GM19328 (cell line): Measurements from ENCODE around the gene NEB.
"Not testable (repeated sequence)": the region's sequence is repeated elsewhere in the genome, so short reads cannot be mapped to it uniquely, and the experiment has no call there.

Experiments
- ATAC-seq: cut with Tn5 transposase; IDR thresholded peaks from one replicate; pipeline ENCODE4 v1.9.1; 2021; ENCODE audit warnings: mild to moderate bottlenecking, moderate library complexity; ENCODE audit not compliant: unreplicated experiment

NEB gene

DNA sequence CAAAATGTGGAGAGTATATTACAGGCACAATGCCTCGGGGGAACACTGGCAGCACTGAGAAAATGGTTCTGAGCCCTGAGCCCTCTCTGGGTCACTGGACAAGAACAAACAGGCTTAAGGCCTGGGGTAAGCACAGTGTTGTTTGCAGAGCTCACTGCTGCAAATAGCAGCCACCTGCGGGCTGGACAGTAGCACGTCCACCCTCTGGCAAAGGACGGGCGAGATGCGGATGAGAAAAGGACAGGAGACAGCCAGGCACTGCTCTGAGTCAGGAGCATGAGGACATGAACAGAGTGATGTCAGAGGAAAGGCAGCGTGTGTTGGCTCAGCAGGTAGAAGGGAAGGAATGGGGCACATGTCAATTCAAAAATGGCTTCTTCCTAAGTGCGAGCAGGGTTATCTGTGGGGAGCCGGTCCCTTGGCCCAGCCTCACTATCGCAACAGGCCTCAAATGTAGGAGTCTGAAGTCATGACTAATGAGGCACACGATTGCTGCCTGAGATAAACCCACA is 25.9 kb upstream of the NEB start:
- no peak for ATAC-seq

DNA sequence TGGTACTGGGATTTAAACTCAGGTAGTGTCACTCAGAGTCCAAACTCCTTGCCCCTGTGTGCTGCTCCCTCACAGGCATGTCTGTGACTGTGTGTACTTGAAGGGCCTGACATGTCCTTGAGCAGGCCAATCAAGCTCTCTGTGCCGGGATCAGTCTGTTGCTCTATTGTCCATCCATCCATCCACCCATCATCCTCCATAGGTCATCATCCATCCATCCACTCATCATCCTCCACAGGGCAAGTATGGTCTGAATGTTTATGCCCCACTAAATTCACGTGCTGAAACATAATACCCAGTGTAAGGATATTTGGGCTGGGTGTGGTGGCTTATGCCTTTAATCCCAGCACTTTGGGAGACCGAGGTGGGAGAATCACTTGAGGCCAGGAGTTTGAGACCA is 24.5 kb upstream of the NEB start:
- ATAC-seq, result no peak

- ATAC-seq, result no peak
Measured at GRCh38 chr2:151757861-151758260, 23.6 kb upstream of the NEB start.

- no peak for ATAC-seq
Measured at GRCh38 chr2:151756820-151757219, 22.5 kb upstream of the NEB start.

- ATAC-seq, result no peak
Measured at GRCh38 chr2:151754253-151754897, 20.1 kb upstream of the NEB start.

DNA sequence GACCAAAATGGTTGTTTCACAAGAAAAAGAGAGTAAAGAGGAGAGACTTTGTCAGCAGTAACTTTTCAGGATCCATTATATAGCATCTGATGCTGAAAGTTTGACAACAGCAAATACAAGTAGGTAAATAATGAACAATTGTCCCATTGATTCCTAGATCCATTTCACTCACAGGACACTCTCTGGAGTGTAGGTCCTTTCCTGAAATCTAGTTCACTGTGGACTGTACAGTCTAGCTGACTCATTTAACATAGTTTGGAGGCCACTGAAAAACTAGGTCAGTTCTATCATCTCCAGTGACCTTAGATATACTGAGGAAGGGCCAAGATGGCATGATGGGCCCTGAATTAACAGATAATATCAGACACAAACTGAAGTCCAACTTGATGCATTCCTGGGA is 19.3 kb upstream of the NEB start:
- ATAC-seq, result no peak

DNA sequence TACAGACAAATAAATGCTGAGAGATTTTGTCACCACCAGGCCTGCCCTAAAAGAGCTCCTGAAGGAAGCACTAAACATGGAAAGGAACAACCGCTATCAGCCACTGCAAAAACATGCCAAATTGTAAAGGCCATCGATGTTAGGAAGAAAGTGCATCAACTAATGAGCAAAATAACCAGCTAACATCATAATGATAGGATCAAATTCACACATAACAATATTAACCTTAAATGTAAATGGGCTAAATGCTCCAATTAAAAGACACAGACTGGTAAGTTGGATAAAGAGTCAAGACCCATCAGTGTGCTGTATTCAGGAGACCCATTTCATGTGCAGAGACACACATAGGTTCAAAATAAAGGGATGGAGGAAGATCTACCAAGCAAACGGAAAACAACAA is 11.0 kb upstream of the NEB start:
- ATAC-seq, result not testable (repeated sequence)

DNA sequence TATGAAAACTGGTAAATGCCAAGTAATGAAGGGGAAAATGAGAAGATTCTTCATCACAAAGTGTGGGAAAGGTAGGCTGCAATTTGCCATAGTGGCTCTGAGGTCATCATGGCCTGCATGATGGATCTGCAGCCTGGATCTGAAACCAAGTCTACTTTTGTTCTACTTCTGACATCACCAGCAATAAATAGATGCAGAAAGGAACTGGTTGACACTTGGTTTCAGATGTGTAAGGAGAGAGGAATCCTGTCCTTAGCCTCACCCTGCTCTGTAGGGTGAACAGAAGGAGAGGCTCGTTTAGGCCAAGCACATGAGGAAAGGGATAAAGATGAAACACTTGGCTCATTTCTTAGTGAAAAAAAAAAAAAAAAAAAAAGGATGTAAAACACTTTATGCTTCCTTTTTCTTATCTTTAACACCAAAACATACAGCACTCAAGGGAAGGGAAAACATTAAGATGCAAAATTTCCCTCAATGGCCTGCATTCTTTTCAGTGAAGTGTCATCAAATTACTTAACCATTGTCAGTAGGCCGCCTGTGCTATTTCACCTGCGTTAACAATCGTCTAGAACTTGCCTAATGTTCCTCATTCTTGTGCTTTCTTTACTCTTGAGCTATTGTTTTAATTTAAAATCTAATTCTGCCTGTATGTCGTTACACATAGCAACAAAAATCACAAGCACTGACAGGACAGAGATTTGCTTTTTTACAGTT is 3.9 kb downstream of the NEB start:
- ATAC-seq, result no peak

DNA sequence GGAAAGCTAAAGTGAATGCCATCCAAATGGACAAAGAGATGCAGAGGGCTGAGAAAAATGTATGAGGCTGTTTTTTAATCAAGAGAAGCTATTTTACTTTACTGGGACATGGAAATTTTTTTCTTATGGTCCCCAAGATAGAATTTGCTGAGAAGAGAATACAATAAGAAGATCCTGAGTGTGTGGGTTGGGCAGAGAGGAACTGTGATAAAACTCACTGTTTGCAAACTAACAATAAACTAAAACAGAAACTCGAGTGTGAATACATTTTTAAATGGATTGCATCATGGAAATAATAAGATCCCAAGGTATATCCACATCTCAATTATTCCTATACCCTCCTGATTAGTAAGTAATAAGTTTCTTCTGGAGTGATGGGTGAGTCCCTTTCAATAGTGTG is 4.4 kb downstream of the NEB start:
- ATAC-seq, result no peak

- ATAC-seq, result no peak
Measured at GRCh38 chr2:151729415-151729811, 4.9 kb downstream of the NEB start.

GRCh38 chr2:151728804-151729414 is 5.4 kb downstream of the NEB start:
- ATAC-seq, result no peak

GRCh38 chr2:151727593-151728552 is 6.4 kb downstream of the NEB start:
- ATAC-seq, result no peak

DNA sequence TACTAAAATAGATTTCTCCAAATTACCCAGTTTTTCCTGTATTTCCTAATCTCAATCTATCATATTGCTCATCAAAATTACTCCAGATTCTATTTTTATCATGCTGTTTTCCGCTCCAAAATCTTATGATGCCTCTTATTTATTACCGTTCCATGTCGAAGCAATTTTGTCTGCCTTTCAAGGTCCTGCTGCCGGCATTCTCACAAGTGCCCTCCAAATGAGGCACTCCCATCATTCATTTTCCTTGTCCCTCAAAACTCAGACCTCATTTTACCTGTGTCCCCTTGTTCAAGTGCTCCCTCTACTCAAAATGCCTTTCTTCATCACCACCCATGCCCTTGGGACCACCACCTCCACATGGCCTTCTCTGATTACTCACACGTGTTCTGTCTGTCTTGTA is 13.1 kb downstream of the NEB start:
- no peak for ATAC-seq

DNA sequence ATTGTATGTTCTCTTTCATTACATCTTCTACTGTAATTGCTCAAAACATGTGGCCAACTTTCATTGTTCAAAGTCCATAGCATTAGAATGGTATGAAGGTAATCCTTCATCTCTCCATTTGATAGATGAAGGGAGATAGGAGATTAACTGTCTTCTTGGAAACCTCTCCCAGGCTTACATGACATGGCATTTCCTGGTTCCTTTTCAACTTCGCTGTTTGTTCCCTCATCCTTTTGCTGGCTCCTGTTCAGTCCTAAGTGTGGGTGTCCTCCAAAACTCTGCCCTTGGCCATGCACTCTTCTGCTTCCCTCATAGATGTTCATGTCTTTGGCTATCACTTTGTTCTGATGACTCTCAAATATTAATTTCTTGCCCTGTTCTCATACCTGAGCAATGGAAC is 13.8 kb downstream of the NEB start:
- ATAC-seq, result no peak

DNA sequence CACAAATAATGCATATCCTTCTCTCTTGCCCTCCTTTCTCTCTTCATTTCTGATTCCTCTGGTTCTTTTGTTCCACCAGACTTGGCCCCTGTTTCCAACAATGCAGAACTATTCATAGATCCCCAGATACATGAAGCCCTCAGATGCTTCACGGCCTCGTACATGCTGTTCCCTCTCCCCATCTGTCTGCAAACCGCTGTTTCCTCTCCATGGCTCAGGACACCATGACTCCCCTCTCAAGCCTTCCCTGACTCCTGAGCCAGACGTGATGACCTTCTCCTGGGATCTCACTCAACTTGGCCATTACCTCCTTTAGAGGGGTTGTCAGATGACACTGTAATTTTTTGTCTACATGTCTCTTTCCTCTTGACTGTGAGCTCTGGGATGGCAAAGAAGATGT is 15.5 kb downstream of the NEB start:
- ATAC-seq, result no peak

DNA sequence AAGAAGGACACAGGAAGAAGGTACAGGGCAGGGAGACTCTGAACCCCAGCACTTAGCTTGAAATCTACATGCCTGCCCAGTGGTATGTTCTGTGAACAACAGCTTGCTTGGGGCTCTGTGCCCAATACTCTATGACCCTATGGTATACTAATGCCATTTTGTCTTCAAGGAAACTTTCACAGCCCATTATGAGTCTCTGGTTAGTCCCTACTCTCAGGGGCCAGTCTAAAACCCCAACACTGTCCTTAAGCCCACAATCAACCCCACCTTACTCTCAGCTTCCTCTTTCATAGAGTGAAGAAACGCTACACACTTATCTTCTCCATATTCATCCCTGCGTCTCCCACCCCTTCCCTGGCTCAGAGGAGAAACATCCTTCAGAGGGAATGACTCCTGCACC is 16.0 kb downstream of the NEB start:
- no peak for ATAC-seq

DNA sequence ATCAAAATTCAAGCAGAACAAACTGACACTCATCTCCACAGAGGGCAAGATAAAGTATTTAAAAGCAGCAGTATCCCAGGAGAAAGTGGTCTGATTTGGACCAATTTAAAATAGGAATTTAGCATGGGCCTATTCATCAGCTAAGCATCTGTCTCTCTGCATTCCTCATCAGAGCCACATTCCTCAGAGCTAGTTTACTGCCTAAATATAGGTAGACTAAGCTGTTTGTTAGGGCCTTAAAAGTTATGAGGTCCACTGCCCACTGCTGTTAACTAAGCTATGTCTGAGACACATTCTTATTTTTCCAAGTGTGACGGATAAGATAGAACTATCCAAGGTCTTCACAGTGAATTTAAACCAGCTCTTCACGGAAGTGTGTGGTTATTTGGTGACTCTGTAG is 17.6 kb downstream of the NEB start:
- ATAC-seq, result no peak

DNA sequence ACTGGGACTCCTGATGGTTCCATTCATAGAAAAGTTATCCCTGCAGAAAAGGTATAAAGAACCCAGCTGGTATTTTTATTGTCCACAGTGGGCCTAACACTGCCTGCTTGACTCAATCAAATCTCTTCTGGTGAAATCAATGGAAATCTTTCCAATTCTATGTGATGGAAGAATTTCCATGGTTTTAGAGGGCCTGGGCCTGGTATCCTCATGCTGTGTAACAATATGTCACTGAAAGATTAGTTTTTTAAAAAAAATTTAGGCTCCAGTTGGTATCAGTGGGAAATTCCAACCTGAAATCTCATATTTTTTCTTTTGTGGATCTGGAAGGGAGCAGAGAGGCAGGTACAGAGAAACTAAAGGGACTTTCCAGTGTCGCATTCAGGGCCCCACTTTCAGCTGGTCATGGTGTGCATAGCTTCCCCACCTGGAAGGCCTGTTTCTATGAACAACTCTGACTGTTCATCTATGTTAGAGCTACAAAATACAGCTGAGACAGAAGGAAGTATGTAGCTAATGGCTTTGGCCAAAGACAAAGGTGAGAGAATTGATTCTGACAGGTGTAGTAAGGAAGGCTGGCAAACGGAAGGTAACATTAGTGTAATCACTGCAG is 20.9 kb downstream of the NEB start:
- ATAC-seq, result no peak

DNA sequence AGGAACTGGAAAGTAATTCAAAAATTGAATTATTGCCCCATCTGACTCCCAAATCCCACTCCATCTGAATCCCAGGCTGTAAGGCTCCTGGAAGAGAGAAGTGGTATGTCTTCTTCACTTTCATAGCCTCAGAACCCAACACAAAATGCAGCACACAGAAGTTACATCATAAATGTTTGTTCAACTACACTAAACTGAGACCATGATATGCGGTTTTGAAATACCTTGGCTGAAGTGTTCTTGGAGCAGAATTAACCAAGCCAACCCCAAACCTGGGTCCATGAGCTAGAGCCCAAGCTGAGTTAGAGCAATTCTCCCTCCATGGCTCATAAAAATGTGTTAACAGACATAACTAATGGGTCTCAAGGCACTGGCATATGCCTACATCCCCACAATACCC is 23.3 kb downstream of the NEB start:
- no peak for ATAC-seq

DNA sequence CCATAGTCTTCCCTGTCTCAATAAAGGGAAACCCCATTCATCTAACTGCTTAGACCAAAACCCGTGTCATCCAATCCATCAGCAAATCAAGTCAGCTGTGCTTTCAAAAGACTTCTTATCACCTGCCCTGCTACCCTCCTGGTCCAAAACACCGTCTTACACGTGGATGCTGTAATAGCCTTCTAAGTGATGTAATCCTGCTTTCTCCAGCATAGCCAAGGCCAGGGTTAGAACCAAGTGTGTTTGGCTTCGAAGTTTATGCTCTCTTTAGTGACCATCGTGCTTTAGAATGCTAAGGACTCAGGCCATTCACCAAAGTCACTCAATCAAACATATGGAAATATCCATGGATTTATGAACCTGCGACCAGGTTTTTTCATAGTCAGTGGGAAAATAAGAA is 25.5 kb downstream of the NEB start:
- no peak for ATAC-seq

GRCh38 chr2:151707857-151708256 is 26.4 kb downstream of the NEB start:
- no peak for ATAC-seq
